Neural cell (in vitro differentiated cells): Measurements from ENCODE around the gene GRPEL2. TPM values are rescaled to one million over a fixed set of nuclear protein-coding genes. Genes with fewer than 3 reads are reported as not detected.

Experiments used
- H2AFZ ChIP-seq: fragments of 200-600, 300-800 bp; sonication (generic), shearing (Covaris generic); 2 replicates; pipeline ENCODE4 v1.6.0; 2014; ENCODE audit warnings: low read depth, mild to moderate bottlenecking, antibody characterized with exemption, low read length, moderate library complexity
- H3F3A ChIP-seq: fragments of 200-600 bp; shearing (Covaris generic); 2 replicates; pipeline ENCODE4 v1.6.1; 2016; ENCODE audit warnings: mild to moderate bottlenecking, moderate library complexity, mixed read lengths, antibody characterized with exemption, low read length; ENCODE audit not compliant: insufficient read depth, poor library complexity, severe bottlenecking
- H3K27ac ChIP-seq: fragments of 200-600, 300-800 bp; sonication (generic), shearing (Covaris generic); 2 replicates; pipeline ENCODE4 v1.5.1; 2014; ENCODE audit warnings: mild to moderate bottlenecking, low read length, moderate library complexity
- H3K27me3 ChIP-seq: fragments of 300-800, 200-600 bp; sonication (generic), shearing (Covaris generic); 2 replicates; pipeline ENCODE4 v1.6.0; 2014; ENCODE audit warnings: mild to moderate bottlenecking, low read depth, low read length, moderate library complexity; ENCODE audit not compliant: insufficient read depth
- H3K36me3 ChIP-seq: fragments of 300-800, 200-600 bp; sonication (generic), shearing (Covaris generic); 2 replicates; pipeline ENCODE4 v1.5.1; 2014; ENCODE audit warnings: mild to moderate bottlenecking, antibody characterized with exemption, low read length, moderate library complexity; ENCODE audit not compliant: insufficient read depth
- H3K4me2 ChIP-seq: fragments of 300-800, 200-600 bp; sonication (generic), shearing (Covaris generic); 2 replicates; pipeline ENCODE4 v1.6.0; 2014; ENCODE audit warnings: mild to moderate bottlenecking, low read length
- H3K4me3 ChIP-seq: fragments of 300-800, 200-600 bp; sonication (generic), shearing (Covaris generic); 2 replicates; pipeline ENCODE4 v1.5.1; 2014; ENCODE audit warnings: mild to moderate bottlenecking, low read length, moderate library complexity
- H3K79me2 ChIP-seq: fragments of 200-600 bp; shearing (Covaris generic); replicated peaks from 2 replicates; pipeline ENCODE4 v1.6.0; 2014; ENCODE audit warnings: mild to moderate bottlenecking, low read length, moderate library complexity; ENCODE audit not compliant: insufficient read depth
- H3K9ac ChIP-seq: fragments of 300-800, 200-600 bp; sonication (generic), shearing (Covaris generic); 2 replicates; pipeline ENCODE4 v1.6.1; 2016; ENCODE audit warnings: mild to moderate bottlenecking, low read length, mixed read lengths
- H3K9me2 ChIP-seq: fragments of 200-600 bp; shearing (Covaris generic); 2 replicates; pipeline ENCODE4 v1.6.1; 2016; ENCODE audit warnings: mild to moderate bottlenecking, low read length, mixed read lengths; ENCODE audit not compliant: insufficient read depth
- H3K9me3 ChIP-seq: fragments of 200-600, 300-800 bp; sonication (generic), shearing (Covaris generic); 2 replicates; pipeline ENCODE4 v1.6.1; 2016; ENCODE audit warnings: mild to moderate bottlenecking, mixed run types, low read length, moderate library complexity, mixed read lengths
- H4K20me1 ChIP-seq: fragments of 200-600 bp; shearing (Covaris generic); 2 replicates; pipeline ENCODE4 v1.6.1; 2016; ENCODE audit warnings: mild to moderate bottlenecking, mixed run types; ENCODE audit not compliant: insufficient read depth
- EP300 ChIP-seq: fragments of 450-650 bp; conservative IDR thresholded peaks from 2 replicates; pipeline ENCODE4 v1.6.1; 2014; ENCODE audit warnings: antibody characterized with exemption, mild to moderate bottlenecking, moderate library complexity; ENCODE audit not compliant: poor library complexity, severe bottlenecking
- EZH2 ChIP-seq: fragments of 200-600, 300-800 bp; shearing (Covaris generic), sonication (generic); IDR thresholded peaks from 2 replicates; pipeline ENCODE4 v1.6.1; 2014; ENCODE audit warnings: antibody characterized with exemption, low read length, borderline replicate concordance, mild to moderate bottlenecking; ENCODE audit not compliant: insufficient read depth, poor library complexity, severe bottlenecking
- MXI1 ChIP-seq: fragments of 450-650 bp; conservative IDR thresholded peaks from 2 replicates; pipeline ENCODE4 v1.6.1; 2014; ENCODE audit warnings: antibody characterized with exemption, mild to moderate bottlenecking; ENCODE audit not compliant: poor library complexity, severe bottlenecking
- POLR2AphosphoS5 ChIP-seq: IDR thresholded peaks from 2 replicates; pipeline ENCODE4 v1.6.1; 2012
- RAD21 ChIP-seq: fragments of 450-650 bp; conservative IDR thresholded peaks from 2 replicates; pipeline ENCODE4 v1.6.1; 2014; ENCODE audit warnings: antibody characterized with exemption, mild to moderate bottlenecking, moderate library complexity
- SMC3 ChIP-seq: fragments of 450-650 bp; conservative IDR thresholded peaks from 2 replicates; pipeline ENCODE4 v1.6.1; 2014; ENCODE audit warnings: antibody characterized with exemption, mild to moderate bottlenecking, moderate library complexity; ENCODE audit not compliant: poor library complexity
- TAF1 ChIP-seq: IDR thresholded peaks from 2 replicates; pipeline ENCODE4 v1.6.1; 2012; ENCODE audit warnings: low read depth
- polyA plus RNA-seq: library from polyadenylated mRNA; depleted of rRNA; stranded (reverse); fragments of >200 nt; gene quantifications from 2 replicates; pipeline ENCODE4 v1.2.3, GENCODE V29; 2014
- TF ChIP-seq, protein P1 (sequence below): fragments of 450-650 bp; IDR thresholded peaks from 2 replicates; pipeline ENCODE4 v1.5.1; 2014; ENCODE audit warnings: antibody characterized with exemption, mild to moderate bottlenecking, moderate library complexity; ENCODE audit not compliant: poor library complexity, severe bottlenecking
- TF ChIP-seq, protein P2 (sequence below): IDR thresholded peaks from 2 replicates; pipeline ENCODE4 v1.6.1; 2012; ENCODE audit warnings: borderline replicate concordance

The GRPEL2 gene
- polyA plus RNA-seq, 1 donor from 2014 or later: 19.3 TPM

DNA sequence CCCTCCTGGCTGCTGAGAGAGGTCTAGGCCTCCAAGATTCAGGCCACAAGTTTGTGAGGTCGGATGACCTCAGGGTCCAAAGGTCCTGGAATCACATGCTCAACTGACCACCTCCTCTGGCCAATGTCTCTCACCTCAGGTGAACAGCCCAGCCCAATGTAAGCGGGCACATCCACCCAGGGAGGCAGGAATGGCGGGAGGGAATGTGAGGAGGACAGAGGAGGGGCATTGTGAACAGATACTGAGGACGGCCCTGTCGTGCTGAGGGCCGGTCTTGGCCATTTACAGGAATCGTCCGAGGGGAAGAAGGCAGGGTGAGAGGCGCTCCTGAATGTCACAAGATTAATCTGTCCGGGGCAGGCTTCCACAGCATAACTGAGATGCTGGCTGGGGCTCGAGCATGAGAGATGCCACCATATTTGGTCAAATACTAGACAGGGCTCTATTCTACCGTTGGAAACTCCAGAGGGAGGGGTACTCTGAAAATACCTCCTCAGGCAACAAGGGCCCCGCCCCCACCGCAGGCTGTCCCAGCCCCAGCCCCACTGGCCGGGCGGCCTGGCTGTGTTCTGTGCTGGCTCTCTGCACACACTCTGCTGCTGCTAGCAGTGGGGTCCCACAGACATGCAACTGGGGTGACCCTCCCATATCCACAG is 35.3 kb downstream of the GRPEL2 start:
- no peak overlapping the region for H3K9ac ChIP-seq

DNA sequence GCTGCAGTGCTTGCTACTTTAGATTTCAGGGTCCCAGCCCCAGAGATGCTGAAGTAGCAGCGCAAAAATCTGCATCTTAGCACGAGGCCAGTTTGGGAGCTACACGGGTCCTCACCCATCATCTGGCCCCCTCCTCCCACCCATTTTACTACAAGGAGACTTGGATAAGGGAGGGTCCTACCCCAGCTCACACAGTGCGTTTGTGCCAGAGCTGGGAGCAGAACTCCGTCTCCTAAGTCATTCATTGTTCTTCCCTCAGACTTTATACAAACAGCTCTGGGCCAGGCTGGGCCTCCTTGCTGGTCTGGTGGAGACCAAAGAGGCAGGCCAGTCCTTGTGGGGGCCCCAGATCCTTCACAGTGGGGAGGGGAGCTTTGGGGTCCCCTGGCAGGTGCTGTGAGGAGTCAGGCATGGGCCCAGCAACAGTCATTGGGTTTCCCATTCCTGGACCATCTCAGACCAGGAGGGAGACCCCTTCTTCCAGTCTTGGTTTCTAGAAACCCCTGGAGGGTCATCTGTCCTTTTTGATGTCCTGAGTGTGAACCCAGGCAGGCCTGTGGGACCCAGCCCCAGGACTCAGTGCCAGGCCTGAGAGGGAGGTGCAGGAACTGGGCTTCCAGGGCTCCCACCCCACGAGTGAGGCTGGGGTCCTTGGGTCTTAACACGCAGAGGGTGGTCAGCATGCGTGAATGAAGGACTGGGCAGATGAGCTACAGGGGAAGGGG is 36.1 kb downstream of the GRPEL2 start:
- Histone ChIP-seq H4K20me1 (no peaks in the 10 kb centered on the region), H3K36me3 (no peaks in the 10 kb centered on the region), H3K27ac (no peak overlapping the region), H3K4me2 (no peak overlapping the region), H3K9ac (no peak overlapping the region), H3K79me2 (no peaks in the 10 kb centered on the region), H3K9me2 (no peaks in the 10 kb centered on the region), H3K9me3 (no peaks in the 10 kb centered on the region), H3F3A (no peaks in the 10 kb centered on the region), H3K27me3 (no peaks in the 10 kb centered on the region), H3K4me3 (no peak overlapping the region), H2AFZ (no peak overlapping the region)
- TF ChIP-seq SMC3: no peak
- TF ChIP-seq RAD21: no peak

More for the DNA sequence above, 35.3 kb downstream of the GRPEL2 start:
- no peaks in the 10 kb centered on the region for H3F3A ChIP-seq
- TF ChIP-seq, protein P1, sequence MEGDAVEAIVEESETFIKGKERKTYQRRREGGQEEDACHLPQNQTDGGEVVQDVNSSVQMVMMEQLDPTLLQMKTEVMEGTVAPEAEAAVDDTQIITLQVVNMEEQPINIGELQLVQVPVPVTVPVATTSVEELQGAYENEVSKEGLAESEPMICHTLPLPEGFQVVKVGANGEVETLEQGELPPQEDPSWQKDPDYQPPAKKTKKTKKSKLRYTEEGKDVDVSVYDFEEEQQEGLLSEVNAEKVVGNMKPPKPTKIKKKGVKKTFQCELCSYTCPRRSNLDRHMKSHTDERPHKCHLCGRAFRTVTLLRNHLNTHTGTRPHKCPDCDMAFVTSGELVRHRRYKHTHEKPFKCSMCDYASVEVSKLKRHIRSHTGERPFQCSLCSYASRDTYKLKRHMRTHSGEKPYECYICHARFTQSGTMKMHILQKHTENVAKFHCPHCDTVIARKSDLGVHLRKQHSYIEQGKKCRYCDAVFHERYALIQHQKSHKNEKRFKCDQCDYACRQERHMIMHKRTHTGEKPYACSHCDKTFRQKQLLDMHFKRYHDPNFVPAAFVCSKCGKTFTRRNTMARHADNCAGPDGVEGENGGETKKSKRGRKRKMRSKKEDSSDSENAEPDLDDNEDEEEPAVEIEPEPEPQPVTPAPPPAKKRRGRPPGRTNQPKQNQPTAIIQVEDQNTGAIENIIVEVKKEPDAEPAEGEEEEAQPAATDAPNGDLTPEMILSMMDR: no peak
- TF ChIP-seq EP300 (no peak), EZH2 (no peak), RAD21 (no peak), SMC3 (no peak), TAF1 (no peak), MXI1 (no peak), POLR2AphosphoS5 (no peak)
- TF ChIP-seq, protein P2, sequence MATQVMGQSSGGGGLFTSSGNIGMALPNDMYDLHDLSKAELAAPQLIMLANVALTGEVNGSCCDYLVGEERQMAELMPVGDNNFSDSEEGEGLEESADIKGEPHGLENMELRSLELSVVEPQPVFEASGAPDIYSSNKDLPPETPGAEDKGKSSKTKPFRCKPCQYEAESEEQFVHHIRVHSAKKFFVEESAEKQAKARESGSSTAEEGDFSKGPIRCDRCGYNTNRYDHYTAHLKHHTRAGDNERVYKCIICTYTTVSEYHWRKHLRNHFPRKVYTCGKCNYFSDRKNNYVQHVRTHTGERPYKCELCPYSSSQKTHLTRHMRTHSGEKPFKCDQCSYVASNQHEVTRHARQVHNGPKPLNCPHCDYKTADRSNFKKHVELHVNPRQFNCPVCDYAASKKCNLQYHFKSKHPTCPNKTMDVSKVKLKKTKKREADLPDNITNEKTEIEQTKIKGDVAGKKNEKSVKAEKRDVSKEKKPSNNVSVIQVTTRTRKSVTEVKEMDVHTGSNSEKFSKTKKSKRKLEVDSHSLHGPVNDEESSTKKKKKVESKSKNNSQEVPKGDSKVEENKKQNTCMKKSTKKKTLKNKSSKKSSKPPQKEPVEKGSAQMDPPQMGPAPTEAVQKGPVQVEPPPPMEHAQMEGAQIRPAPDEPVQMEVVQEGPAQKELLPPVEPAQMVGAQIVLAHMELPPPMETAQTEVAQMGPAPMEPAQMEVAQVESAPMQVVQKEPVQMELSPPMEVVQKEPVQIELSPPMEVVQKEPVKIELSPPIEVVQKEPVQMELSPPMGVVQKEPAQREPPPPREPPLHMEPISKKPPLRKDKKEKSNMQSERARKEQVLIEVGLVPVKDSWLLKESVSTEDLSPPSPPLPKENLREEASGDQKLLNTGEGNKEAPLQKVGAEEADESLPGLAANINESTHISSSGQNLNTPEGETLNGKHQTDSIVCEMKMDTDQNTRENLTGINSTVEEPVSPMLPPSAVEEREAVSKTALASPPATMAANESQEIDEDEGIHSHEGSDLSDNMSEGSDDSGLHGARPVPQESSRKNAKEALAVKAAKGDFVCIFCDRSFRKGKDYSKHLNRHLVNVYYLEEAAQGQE: no peak
- no peaks in the 10 kb centered on the region for H3K36me3 ChIP-seq
- H3K27ac ChIP-seq: no peak overlapping the region
- no peak overlapping the region for H3K4me3 ChIP-seq
- no peak overlapping the region for H2AFZ ChIP-seq
- no peaks in the 10 kb centered on the region for H3K79me2 ChIP-seq
- H3K9me3 ChIP-seq: no peaks in the 10 kb centered on the region
- no peak overlapping the region for H3K4me2 ChIP-seq
- no peaks in the 10 kb centered on the region for H4K20me1 ChIP-seq
- no peaks in the 10 kb centered on the region for H3K27me3 ChIP-seq
- H3K9me2 ChIP-seq: no peaks in the 10 kb centered on the region
